HG02938 (cell line): ENCODE data around the gene PYGM.

Experiments
- ATAC-seq: cut with Tn5 transposase; IDR thresholded peaks from one replicate; pipeline ENCODE4 v1.9.1; 2021; ENCODE audit warnings: mild to moderate bottlenecking, moderate library complexity; ENCODE audit not compliant: unreplicated experiment

The PYGM gene

GRCh38 chr11:64741375-64742086 is 18.2 kb downstream of the PYGM start:
- no peak for ATAC-seq

DNA sequence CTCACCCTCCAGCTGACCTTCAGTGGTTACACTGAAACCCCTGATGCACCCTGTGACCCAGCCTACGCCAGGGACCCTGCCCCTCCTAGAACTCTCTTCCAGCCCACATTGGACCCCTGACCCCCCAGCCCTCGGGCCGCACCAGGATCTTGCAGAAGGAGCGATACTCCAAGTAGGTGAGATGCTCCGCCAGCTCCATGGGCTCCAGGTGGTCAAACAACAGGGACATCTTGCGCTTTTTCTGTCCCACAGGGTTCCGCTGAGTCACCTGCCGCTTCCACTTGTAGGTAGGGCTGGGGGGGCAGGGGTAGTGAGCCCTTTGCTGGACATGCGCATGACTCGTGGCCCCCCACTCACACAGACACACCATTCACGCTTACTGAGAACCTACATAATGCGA is 19.9 kb downstream of the PYGM start:
- ATAC-seq, result no peak

GRCh38 chr11:64736654-64737053 is 23.1 kb downstream of the PYGM start:
- ATAC-seq, result no peak

DNA sequence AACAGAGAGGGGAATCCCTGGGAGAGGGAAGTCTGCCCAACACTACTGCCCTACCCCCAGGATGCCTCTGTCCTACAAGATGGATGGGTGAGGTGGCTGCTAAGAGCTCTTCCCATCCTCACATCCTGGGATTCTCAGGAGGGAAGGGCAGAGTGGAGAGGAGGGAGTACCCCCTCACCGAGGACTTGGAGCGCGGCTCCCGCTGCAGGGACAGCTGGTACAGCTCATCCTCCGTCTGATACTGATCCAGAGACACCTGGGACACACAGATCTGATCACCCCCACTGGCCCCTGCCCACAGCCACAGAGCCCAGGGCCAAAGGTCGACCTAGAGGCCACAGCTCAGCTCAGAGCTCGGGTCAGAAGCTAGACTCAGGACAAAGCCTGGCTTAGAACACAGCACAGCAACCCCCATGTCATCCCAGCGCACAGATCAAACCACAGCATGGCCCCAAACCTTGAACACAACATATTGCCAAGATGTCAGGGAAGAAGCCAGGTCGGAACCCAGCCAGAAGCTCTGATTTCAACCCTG is 24.0 kb downstream of the PYGM start:
- no peak for ATAC-seq

- no peak for ATAC-seq
These were observed 24.7 kb downstream of the PYGM start for GRCh38 chr11:64734811-64735724.

DNA sequence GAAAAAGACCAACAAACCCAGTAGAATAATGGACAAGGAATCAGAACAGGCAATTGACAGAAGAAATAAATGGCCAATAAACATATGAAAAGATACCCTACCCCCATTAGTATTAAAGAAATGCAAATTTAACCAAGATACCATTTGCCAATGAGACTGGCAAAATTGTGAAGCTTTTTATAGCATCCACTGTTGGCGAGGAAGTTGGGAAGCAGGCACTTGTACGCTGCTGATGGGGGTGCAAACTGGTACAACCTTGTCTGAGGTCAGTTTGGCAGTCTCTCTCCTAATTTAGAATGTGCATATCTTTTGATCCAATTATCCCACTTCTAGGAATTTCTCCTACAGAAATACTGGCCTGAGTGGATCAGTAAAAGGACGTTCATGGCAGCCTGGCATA is 28.2 kb downstream of the PYGM start:
- no peak for ATAC-seq

GRCh38 chr11:64729851-64730382 is 29.9 kb downstream of the PYGM start:
- ATAC-seq, result no peak

GRCh38 chr11:64728757-64729365 is 30.9 kb downstream of the PYGM start:
- no peak for ATAC-seq

DNA sequence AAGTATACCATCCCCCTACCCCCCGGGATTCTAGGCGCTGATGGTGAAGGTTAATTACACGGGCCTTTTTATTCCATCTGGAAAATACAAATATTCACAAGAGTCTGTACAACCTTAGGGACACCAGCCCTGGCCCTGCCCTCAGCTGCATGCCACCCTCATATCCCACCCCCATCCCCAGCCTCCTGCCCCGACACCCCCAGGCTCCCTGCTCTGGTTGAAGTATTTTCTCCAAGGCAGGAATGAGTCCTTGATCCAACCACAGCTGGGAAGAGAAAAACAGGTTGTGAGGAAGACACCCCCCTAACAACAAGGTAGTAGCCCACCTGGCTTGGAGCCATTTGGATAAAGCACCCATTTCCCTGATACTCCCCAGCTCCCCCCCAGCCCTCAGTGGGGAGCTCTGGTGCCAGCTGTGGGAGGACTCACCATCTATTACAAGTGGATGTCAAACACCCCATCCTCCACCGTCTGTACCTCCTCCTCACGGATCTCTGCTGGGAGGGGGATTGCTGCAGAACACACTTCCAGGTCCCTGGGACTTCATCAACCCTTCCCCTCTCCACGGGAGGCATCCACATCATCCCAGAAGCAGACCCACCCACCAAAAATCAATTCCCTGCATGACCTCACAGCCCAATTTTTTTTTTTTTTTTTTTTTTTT is 32.8 kb downstream of the PYGM start:
- ATAC-seq, result no peak

DNA sequence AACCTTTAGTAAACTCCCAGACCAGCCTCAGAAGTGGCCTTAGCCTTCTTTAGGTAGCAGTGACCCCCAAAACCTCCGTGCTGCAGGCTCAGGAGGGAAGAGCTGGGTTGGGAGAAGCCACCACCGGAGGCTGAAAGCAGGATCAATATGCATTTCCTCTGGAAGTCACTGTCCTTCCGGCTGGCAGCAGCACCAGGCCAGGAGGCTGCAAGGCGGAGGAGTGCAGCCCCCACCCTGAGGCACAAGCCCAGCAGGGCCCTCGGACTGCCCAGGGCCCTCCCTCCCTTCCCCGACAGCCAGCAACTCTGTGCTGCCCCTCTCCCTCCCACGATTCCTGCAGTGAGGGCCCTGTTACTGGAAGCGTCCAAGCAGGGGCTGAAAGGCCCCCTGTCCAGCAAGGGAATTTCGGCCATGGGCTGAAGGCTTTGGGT is 33.5 kb downstream of the PYGM start:
- no peak for ATAC-seq

DNA sequence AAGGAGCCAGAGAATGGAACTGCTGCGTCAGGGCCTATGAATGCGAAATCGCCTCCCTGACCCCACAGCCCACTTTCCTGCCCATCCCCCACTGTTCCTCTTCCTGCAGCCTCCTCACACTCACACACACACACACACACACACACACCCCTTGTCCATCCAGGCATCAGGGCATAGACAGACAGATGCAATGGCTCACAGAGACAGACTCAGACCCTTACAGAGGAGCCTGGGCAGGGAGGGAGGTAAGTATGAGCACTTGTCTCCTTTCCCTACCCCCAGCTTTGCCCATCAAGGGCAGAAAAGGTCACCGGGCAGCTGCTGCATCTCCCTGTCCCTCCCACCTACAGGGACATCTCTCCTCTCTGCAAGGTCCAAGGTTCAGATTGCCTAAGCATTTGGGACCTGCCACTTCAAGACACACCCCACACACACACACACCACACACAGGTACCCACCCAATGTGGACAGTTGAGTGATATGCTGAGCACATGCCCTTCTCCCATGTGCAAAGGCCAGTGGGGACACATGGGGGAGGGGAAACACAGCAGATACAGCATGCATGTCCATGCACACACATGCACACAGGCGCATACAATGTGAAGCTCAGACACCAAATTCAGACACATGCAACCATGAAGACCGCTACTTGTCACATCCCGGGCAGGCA is 34.8 kb downstream of the PYGM start:
- ATAC-seq, result no peak

DNA sequence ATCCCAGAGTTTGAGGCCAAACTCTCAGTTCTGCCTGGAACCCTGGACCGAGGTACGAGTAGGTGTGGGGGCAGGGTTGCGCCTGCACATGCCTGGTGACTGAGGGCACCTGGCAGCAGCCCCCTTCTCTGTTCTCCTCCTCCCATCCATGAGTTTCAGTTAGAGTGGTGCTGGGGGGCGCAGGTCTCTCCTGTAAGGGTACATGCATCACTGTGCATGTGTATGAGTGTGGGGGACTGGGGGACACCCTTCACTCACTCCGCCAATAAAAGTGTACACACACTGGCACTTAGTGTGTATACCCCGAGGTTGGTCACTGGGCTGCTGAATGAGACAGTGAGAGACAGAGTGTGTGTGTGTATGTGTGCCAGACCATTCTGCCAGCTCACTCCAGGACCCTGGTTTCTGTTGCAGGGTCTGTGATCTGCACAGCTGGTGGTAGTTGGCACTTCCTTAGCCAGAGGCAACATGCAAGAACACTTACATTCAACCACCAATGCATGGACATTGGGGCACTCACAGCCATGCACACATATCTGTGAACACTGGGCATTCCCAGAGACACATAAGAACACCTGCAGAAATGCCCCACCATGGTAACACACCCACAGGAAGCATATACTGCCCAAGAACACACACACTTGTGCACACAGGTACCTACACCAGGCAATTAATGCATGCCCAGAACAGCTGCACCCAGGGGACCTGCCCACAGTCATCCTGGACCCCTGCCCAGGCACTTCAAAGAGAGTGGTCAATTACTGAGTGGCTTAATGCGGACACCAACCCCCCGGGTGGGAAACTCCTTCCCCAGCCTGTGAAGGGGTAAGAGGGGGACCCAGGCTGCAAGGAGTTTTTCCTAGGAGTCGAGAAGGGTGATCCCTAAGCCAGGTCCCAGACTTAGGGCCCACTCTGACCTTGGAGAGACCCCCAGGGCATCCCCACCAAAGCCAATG is 35.6 kb downstream of the PYGM start:
- no peak for ATAC-seq

GRCh38 chr11:64723117-64723906 is 36.5 kb downstream of the PYGM start, which contains the start of gene NRXN2:
NRXN2 (minus strand) TSS chr11:64723197; CDS start chr11:64713699, 9,498 bp downstream.
- peak; percentile 62 for ATAC-seq

DNA sequence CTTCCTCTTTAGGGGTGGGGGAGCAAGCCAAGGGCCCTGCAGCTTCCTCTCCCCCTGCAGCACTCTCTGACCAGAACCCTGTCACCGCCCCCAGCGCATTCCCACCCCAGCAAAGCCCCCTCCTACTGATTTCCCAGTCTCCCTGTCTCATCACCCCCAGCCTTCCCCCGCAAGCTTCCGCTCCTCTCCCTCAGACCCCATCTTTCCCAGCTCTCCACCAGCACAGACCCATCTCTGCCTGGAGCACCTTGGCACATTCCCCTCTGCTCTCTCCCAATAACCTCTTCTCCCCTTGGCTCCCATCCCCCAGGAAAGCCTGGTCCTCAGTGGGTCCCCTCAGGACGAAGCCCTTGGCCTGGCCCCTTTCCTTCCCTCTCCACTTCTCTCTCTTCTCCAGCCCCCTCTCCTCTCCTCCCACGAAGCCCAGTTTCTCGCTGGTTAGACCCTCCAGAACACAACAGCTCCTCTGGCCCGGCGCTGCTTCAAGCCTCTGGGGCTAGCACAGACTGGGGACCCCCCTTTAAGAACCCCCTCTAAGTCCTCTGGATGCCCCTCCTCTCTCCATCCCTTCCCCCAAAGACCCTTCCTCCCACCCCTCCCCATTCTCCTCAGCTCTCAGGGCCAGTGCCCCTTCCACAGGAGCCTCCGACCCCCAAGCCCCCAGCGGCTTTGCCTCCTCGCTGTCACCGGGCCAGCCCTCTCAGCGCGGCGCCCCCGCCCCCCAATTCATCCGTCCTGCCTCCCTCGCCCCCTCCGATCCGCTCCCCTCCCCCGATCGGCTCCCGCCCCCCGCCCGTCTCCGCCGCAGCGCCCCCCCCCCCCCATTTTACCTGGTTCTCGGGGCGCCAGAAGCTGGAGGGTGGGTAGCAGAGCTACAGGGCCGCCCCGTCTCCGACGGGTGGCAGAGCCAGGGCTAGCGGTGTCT is 37.4 kb downstream of the PYGM start:
- ATAC-seq, result no peak

DNA sequence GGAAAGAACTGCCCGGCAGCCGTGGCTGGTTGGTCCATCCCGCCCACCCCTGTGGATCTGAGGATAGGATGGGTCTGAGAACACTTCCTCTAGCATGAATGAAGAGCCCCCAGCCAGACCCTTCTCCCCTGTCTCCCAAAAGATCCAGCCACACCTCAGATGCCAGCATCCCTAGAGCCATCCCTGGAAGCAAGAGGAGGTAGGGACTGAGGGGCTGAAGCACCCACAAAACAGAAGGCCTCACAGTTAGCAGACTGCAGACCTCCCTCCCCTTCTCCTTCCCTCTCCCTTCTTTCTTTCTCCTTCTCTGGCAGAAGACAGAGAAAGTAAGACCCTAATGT is 38.4 kb downstream of the PYGM start:
- ATAC-seq, result no peak

- no peak for ATAC-seq
These were observed 39.0 kb downstream of the PYGM start for GRCh38 chr11:64720640-64721358.
